ENCODE measurements around the gene CCL20.

CCL20 gene

GRCh38 chr2:227804975-227805374 lies 8.7 kb upstream of the CCL20 start:
- DNase-seq: no peak

- no peak for DNase-seq
These were observed 8.1 kb upstream of the CCL20 start for GRCh38 chr2:227805578-227805977.

- DNase-seq: no peak
These were observed 4.7 kb upstream of the CCL20 start for GRCh38 chr2:227808936-227809335.

- no peak for DNase-seq
These were observed 1.6 kb upstream of the CCL20 start for GRCh38 chr2:227812001-227812400.

- DNase-seq: no peak
These were observed 447 bp upstream of the CCL20 start for GRCh38 chr2:227813229-227813561.

- no peak for DNase-seq
These were observed 1.4 kb downstream of the CCL20 start for GRCh38 chr2:227815066-227815465.

- DNase-seq: no peak
These were observed 3.1 kb downstream of the CCL20 start for GRCh38 chr2:227816507-227817294.

- DNase-seq: no peak
These were observed 3.7 kb downstream of the CCL20 start for GRCh38 chr2:227817336-227817735.

- peak; percentile 41 for DNase-seq
These were observed 4.4 kb downstream of the CCL20 start for GRCh38 chr2:227817850-227818674.

GRCh38 chr2:227818675-227819397 lies 5.2 kb downstream of the CCL20 start:
- DNase-seq: no peak

GRCh38 chr2:227819398-227819697 lies 5.7 kb downstream of the CCL20 start:
- DNase-seq: no peak

- DNase-seq: no peak
These were observed 7.7 kb downstream of the CCL20 start for GRCh38 chr2:227821043-227821942.

GRCh38 chr2:227822416-227823003 lies 8.9 kb downstream of the CCL20 start:
- no peak for DNase-seq

GRCh38 chr2:227823922-227824321 lies 10.3 kb downstream of the CCL20 start:
- DNase-seq: no peak

GRCh38 chr2:227824711-227825110 lies 11.1 kb downstream of the CCL20 start:
- DNase-seq: no peak

- no peak for DNase-seq
These were observed 12.4 kb downstream of the CCL20 start for GRCh38 chr2:227826019-227826521.

GRCh38 chr2:227826563-227826962 lies 12.9 kb downstream of the CCL20 start:
- no peak for DNase-seq

GRCh38 chr2:227827143-227827542 lies 13.5 kb downstream of the CCL20 start:
- no peak for DNase-seq

- DNase-seq: no peak
These were observed 14.9 kb downstream of the CCL20 start for GRCh38 chr2:227828477-227828912.

GRCh38 chr2:227829337-227829736 lies 15.7 kb downstream of the CCL20 start:
- no peak for DNase-seq

GRCh38 chr2:227834423-227834822 lies 20.8 kb downstream of the CCL20 start:
- DNase-seq: no peak

All from activated T-cell treated with anti-CD3 and anti-CD28 coated beads, Interleukin-2, amount 50 U/mL, for 1 hour (primary cell).